Sigmoid colon (tissue), 7 donors: ENCODE results near the gene SETMAR. TPM values are rescaled to one million over a fixed set of nuclear protein-coding genes. Genes with fewer than 3 reads are reported as not detected.

Experiments used
- DNase-seq: peaks from one replicate; pipeline ENCODE4 v3.0.0-alpha.2; 2019
- H3K27ac ChIP-seq, 4 donors: fragments of 200-600 bp; sonication (generic); one replicate each; pipeline ENCODE4 v1.5.1; 2016 to 2019; ENCODE audit warnings: mild to moderate bottlenecking in 1 of 4
- H3K27me3 ChIP-seq, 3 donors: fragments of 200-600 bp; sonication (generic); one replicate each; pipeline ENCODE4 v1.5.1; 2019; ENCODE audit warnings: mild to moderate bottlenecking in 1 of 3
- H3K36me3 ChIP-seq, 4 donors: fragments of 200-600 bp; sonication (generic); one replicate each; pipeline ENCODE4 v1.5.1; 2016 to 2019
- H3K4me1 ChIP-seq, 4 donors: fragments of 200-600 bp; sonication (generic); one replicate each; pipeline ENCODE4 v1.5.1; 2017 to 2019
- H3K4me3 ChIP-seq, 4 donors: fragments of 200-600 bp; sonication (generic); one replicate each; pipeline ENCODE4 v1.5.1; 2017 to 2019; ENCODE audit warnings: mild to moderate bottlenecking in 2 of 4, moderate library complexity in 1 of 4
- H3K9me3 ChIP-seq, 4 donors: fragments of 200-600 bp in 3 of 4; sonication (generic) in 3 of 4; one replicate each; pipeline versions ENCODE4 v1.5.1 to v1.6.1; 2013 to 2019
- CTCF ChIP-seq, 4 experiments: fragments of 450-650 bp in 3 of 4; fragments of 200-600 bp in 1 of 4; IDR thresholded peaks; one replicate each; pipeline ENCODE4 v1.5.1; 2016 to 2019; ENCODE audit warnings: antibody characterized with exemption in 4 of 4, mild to moderate bottlenecking in 3 of 4, moderate library complexity in 2 of 4
- EP300 ChIP-seq, 4 donors: sonication (generic); formaldehyde crosslinking; IDR thresholded peaks; one replicate each; pipeline ENCODE4 v1.6.1; 2017; ENCODE audit warnings: antibody characterized with exemption in 4 of 4
- POLR2A ChIP-seq, 2 donors: fragments of 450-650 bp; IDR thresholded peaks; one replicate each; pipeline ENCODE4 v1.6.1; 2016; ENCODE audit warnings: antibody characterized with exemption in 2 of 2, mild to moderate bottlenecking in 2 of 2, moderate library complexity in 2 of 2
- POLR2AphosphoS5 ChIP-seq, 4 donors: sonication (generic); formaldehyde crosslinking; IDR thresholded peaks; one replicate each; pipeline ENCODE4 v1.6.1; 2017; ENCODE audit warnings: antibody characterized with exemption in 4 of 4
- WGBS, 2 donors: extraction: QIAGEN DNeasy Blood & Tissue Kit; methylation state at CpG; one replicate each; pipeline ENCODE4 v1.1.7; 2013; 5-methylcytosine and 5-hydroxymethylcytosine counted together
- intact Hi-C: fragments of 100-400 bp; cut with DNase I; formaldehyde crosslinking; loops from one replicate; pipeline ENCODE4 v1.15.1; 2023
- polyA plus RNA-seq, 3 donors: library from polyadenylated mRNA; stranded (reverse); fragments of 200-250 nt; gene quantifications; one replicate each; pipeline ENCODE4 v1.2.3, GENCODE V29; 2013
- total RNA-seq, 4 donors: library from RNA; depleted of rRNA; stranded (reverse); fragments of >200 nt; gene quantifications; one replicate each; pipeline ENCODE4 v1.1.0, GENCODE V29; 2016
- donor health status: healthy with polysubstance abuse.
- donor health status: Bipolar disorder and iron deficiency.
- donor health status: healthy.

SETMAR gene
- total and polyA plus RNA-seq, 7 donors, result 8.8 to 36.4 (median 15.3) TPM

- TF ChIP-seq EP300 (IDR thresholded peaks at IDR 0.05), result no peak
- TF ChIP-seq POLR2AphosphoS5 (IDR thresholded peaks at IDR 0.05), result no peak
- TF ChIP-seq CTCF (IDR thresholded peaks at IDR 0.05), result no peak
- no peak for TF ChIP-seq POLR2A (IDR thresholded peaks at IDR 0.05)
- Histone ChIP-seq H3K27ac (peak overlapping the region in 1 of 4 donors; percentile 39), H3K36me3 (peaks cover 0 to 6% (median 0%) of the 10 kb centered on the region in 4 donors), H3K4me3 (no peak overlapping the region), H3K9me3 (no peaks in the 10 kb centered on the region), H3K4me1 (peaks cover 0 to 5% (median 2%) of the 10 kb centered on the region in 4 donors), H3K27me3 (no peaks in the 10 kb centered on the region)
- intact Hi-C loops, result loop anchor here (10.0 kb wide), 2 partner anchors 108 to 698 kb away; partner anchors contain the start of gene SUMF1
- WGBS, 2 donors, result 84 to 90% methylated on average over 10 of the region's 10 CpGs
- DNase-seq, result no peak
Measured at GRCh38 chr3:4356546-4357410, 53.6 kb downstream of the SETMAR start.

- WGBS, 2 donors, result 80 to 88% methylated on average over 4 of the region's 4 CpGs
- Histone ChIP-seq H3K36me3 (peaks cover 0 to 12% (median 0%) of the 10 kb centered on the region in 4 donors), H3K9me3 (no peaks in the 10 kb centered on the region), H3K27ac (no peak overlapping the region), H3K4me1 (peaks cover 0 to 5% (median 1%) of the 10 kb centered on the region in 4 donors), H3K27me3 (no peaks in the 10 kb centered on the region), H3K4me3 (no peak overlapping the region)
- TF ChIP-seq CTCF (IDR thresholded peaks at IDR 0.05), result no peak
- TF ChIP-seq POLR2AphosphoS5 (IDR thresholded peaks at IDR 0.05), result no peak
- TF ChIP-seq POLR2A (IDR thresholded peaks at IDR 0.05), result no peak
- TF ChIP-seq EP300 (IDR thresholded peaks at IDR 0.05), result no peak
- no peak for DNase-seq
- intact Hi-C loops, result loop anchor here (10.0 kb wide), 2 partner anchors 107 to 697 kb away; partner anchors contain the start of gene SUMF1
Measured at GRCh38 chr3:4358273-4358672, 55.1 kb downstream of the SETMAR start.

GRCh38 chr3:4359805-4360502 lies 56.8 kb downstream of the SETMAR start:
- DNase-seq, result no peak
- TF ChIP-seq POLR2AphosphoS5 (IDR thresholded peaks at IDR 0.05) (no peak), CTCF (IDR thresholded peaks at IDR 0.05) (no peak), EP300 (IDR thresholded peaks at IDR 0.05) (no peak), POLR2A (IDR thresholded peaks at IDR 0.05) (no peak)
- H3K4me1 ChIP-seq, result peaks cover 0 to 5% (median 1%) of the 10 kb centered on the region in 4 donors
- intact Hi-C loops, result loop anchor here (10.0 kb wide), 2 partner anchors 105 to 695 kb away; partner anchors contain the start of gene SUMF1
- H3K27ac ChIP-seq, result no peak overlapping the region
- peaks cover 0 to 12% (median 0%) of the 10 kb centered on the region in 4 donors for H3K36me3 ChIP-seq
- WGBS, 2 donors, result 96 to 97% methylated on average over 12 of the region's 12 CpGs
- no peak overlapping the region for H3K4me3 ChIP-seq
- no peaks in the 10 kb centered on the region for H3K9me3 ChIP-seq
- no peaks in the 10 kb centered on the region for H3K27me3 ChIP-seq

DNA sequence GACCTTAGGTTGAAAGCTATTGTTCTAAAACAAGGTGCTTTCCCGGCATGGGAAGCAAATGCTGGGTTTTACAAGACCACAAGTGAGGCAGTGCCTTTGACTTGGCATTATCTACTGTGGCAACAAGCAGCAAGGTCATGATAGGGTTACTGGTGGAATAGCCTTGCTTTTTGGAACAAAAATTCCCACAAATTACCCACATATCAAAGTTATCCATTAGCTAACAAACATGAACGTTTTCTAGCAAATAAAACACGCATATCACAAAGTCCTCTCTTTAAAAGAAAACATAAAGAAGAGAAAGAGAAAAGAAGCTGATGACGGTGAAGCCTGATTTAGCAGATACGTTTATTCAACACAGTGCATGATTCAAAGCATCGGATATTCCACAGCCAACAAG lies 57.6 kb downstream of the SETMAR start:
- Histone ChIP-seq H3K36me3 (peaks cover 0 to 12% (median 0%) of the 10 kb centered on the region in 4 donors), H3K4me3 (no peak overlapping the region), H3K9me3 (no peaks in the 10 kb centered on the region), H3K27me3 (no peaks in the 10 kb centered on the region), H3K4me1 (peaks cover 0 to 5% (median 1%) of the 10 kb centered on the region in 4 donors), H3K27ac (no peak overlapping the region)
- TF ChIP-seq EP300 (IDR thresholded peaks at IDR 0.05), result no peak
- no peak for TF ChIP-seq POLR2A (IDR thresholded peaks at IDR 0.05)
- TF ChIP-seq CTCF (IDR thresholded peaks at IDR 0.05), result no peak
- TF ChIP-seq POLR2AphosphoS5 (IDR thresholded peaks at IDR 0.05), result no peak
- 70 to 87% methylated on average over 6 of the region's 6 CpGs for WGBS, 2 donors
- intact Hi-C loops, result no loop called here
- no peak for DNase-seq
